Fibroblast of pulmonary artery (primary cell): ENCODE measurements around the gene EDC4.

Experiments used
- DNase-seq: peaks from one replicate; pipeline ENCODE4 v3.0.0-alpha.2; 2010; ENCODE audit warnings: low read depth
- H3K4me3 ChIP-seq: replicated peaks from 2 replicates; pipeline ENCODE4 v1.5.1; 2011; ENCODE audit warnings: low read depth, mild to moderate bottlenecking, control low read depth, low read length, moderate library complexity
- CTCF ChIP-seq: IDR thresholded peaks from 2 replicates; pipeline ENCODE4 v1.5.1; 2011; ENCODE audit warnings: mild to moderate bottlenecking, control low read depth, low read length, inconsistent platforms; ENCODE audit errors: missing control alignments

EDC4 gene

GRCh38 chr16:67924140-67924906 is 51.5 kb downstream of the EDC4 start:
- DNase-seq = no peak
- no peak overlapping the region for H3K4me3 ChIP-seq
- no peak for TF ChIP-seq CTCF

- H3K4me3 ChIP-seq = no peak overlapping the region
- TF ChIP-seq CTCF = no peak
- no peak for DNase-seq
Measured at GRCh38 chr16:67926181-67926750, 53.4 kb downstream of the EDC4 start.

DNA sequence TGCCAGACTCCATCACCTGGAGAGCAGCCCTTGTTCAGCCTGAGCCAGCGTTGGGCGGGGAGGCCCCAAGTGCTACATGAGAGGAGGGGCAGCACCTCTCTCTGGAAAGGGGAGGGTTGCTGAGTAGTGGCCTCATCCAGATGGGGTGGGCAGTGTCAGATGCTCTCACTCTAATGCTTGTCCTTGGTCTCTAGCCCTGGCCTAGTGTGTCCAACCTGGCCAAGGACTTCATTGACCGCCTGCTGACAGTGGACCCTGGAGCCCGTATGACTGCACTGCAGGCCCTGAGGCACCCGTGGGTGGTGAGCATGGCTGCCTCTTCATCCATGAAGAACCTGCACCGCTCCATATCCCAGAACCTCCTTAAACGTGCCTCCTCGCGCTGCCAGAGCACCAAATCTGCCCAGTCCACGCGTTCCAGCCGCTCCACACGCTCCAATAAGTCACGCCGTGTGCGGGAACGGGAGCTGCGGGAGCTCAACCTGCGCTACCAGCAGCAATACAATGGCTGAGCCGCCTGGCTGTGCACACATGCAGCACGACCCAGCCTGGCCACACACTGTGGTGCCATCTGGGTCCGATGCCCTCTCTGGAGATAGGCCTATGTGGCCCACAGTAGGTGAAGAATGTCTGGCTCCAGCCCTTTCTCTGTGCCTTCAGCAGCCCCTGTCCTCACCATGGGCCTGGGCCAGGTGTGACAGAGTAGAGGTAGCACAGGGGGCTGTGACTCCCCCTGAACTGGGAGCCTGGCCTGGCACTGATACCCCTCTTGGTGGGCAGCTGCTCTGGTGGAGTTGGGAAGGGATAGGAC is 54.5 kb downstream of the EDC4 start:
- TF ChIP-seq CTCF = no peak
- H3K4me3 ChIP-seq = no peak overlapping the region
- no peak for DNase-seq

GRCh38 chr16:67928147-67928546 is 55.3 kb downstream of the EDC4 start:
- no peak for DNase-seq
- no peak for TF ChIP-seq CTCF
- H3K4me3 ChIP-seq = no peak overlapping the region

GRCh38 chr16:67928561-67929364 is 55.9 kb downstream of the EDC4 start:
- no peak overlapping the region for H3K4me3 ChIP-seq
- peak; percentile 93 for TF ChIP-seq CTCF
- DNase-seq = peak; percentile 66

DNA sequence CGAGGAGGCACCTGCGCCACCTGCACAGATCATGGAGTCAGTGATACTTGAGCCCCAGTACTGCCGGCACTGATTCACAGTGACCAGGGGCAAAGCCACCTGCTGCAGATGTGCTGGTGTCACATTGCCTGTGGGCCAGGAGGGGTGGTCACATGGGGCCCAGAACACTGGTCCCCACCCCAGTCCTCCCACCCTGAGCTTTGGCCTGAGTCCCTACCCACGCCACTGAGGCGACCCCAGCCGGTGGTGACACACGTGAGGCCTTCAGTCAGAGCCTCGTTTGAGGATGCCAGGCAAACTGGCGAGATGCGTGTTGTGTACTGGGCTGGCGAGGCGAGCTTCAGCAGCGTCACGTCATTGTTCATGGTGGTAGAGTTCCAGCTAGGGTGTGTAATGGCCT is 57.3 kb downstream of the EDC4 start:
- H3K4me3 ChIP-seq = no peak overlapping the region
- no peak for TF ChIP-seq CTCF
- no peak for DNase-seq
